HPDE6-E6E7 (cell line): ENCODE results near the gene VPS72.

Source experiments
- DNase-seq: peaks from one replicate; pipeline ENCODE4 v3.0.0; 2011; ENCODE audit warnings: missing footprints; ENCODE audit errors: extremely low spot score

The VPS72 gene

GRCh38 chr1:151145304-151146071 lies 44.5 kb downstream of the VPS72 start:
- no peak for DNase-seq

GRCh38 chr1:151144474-151145303 lies 45.3 kb downstream of the VPS72 start:
- no peak for DNase-seq

GRCh38 chr1:151143986-151144385 lies 46.0 kb downstream of the VPS72 start:
- no peak for DNase-seq

GRCh38 chr1:151143057-151143435 lies 47.0 kb downstream of the VPS72 start:
- no peak for DNase-seq

- DNase-seq = no peak
Measured at GRCh38 chr1:151142411-151143056, 47.5 kb downstream of the VPS72 start.

- no peak for DNase-seq
Measured at GRCh38 chr1:151137789-151138188, 52.2 kb downstream of the VPS72 start.

GRCh38 chr1:151135433-151136385 lies 54.3 kb downstream of the VPS72 start:
- no peak for DNase-seq

- no peak for DNase-seq
Measured at GRCh38 chr1:151134991-151135390, 55.0 kb downstream of the VPS72 start.

- no peak for DNase-seq
Measured at GRCh38 chr1:151134396-151134795, 55.6 kb downstream of the VPS72 start.

- DNase-seq = no peak
Measured at GRCh38 chr1:151133018-151133806, 56.8 kb downstream of the VPS72 start.

- DNase-seq = no peak
Measured at GRCh38 chr1:151132335-151133017, 57.5 kb downstream of the VPS72 start.

GRCh38 chr1:151131701-151132334 lies 58.2 kb downstream of the VPS72 start:
- DNase-seq = no peak

- DNase-seq = no peak
Measured at GRCh38 chr1:151130987-151131586, 58.9 kb downstream of the VPS72 start.

- no peak for DNase-seq
Measured at GRCh38 chr1:151128800-151129199, 61.2 kb downstream of the VPS72 start.
